Fibroblast of pulmonary artery (primary cell): ENCODE results near the gene LPIN1.

Experiments used
- DNase-seq: peaks from one replicate; pipeline ENCODE4 v3.0.0-alpha.2; 2010; ENCODE audit warnings: low read depth
- H3K4me3 ChIP-seq: replicated peaks from 2 replicates; pipeline ENCODE4 v1.5.1; 2011; ENCODE audit warnings: low read depth, mild to moderate bottlenecking, control low read depth, low read length, moderate library complexity
- TF ChIP-seq, protein P1 (sequence below): IDR thresholded peaks from 2 replicates; pipeline ENCODE4 v1.5.1; 2011; ENCODE audit warnings: mild to moderate bottlenecking, control low read depth, low read length, inconsistent platforms; ENCODE audit errors: missing control alignments

The LPIN1 gene

DNA sequence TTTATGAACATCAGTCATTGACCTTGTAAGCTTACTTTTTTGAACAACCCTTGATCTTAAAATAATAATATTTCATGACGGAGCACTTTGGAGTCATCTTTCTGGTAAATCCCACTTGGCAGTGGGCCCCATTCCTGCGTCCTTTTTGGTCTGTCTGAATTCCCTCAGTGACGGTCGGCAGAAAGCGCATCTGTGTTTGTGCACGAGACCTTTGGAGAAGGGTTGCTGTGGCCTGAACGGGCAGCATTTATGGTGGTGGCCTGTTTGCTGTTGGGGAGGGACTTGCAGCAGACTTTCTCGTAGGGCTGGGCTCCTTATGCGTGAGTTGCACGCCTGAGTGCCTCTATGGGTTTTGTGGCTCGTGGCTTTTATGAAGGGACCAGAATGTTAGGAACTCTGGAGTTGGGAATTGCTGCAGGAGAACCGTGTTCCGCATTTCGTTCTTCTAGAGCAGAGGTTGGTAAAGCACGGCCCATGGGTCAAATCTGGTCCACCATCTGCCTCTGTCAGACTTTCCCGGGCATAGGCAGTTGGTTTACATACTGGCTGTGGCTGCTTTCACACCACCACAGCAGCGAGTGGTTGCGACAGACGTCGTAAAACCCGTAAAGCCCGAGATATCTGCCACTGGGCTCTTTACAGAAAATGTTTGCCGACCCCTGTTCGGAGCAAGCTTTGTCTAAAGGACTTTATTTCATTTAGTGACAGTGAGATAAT is 30.8 kb downstream of the LPIN1 start:
- TF ChIP-seq, protein P1, sequence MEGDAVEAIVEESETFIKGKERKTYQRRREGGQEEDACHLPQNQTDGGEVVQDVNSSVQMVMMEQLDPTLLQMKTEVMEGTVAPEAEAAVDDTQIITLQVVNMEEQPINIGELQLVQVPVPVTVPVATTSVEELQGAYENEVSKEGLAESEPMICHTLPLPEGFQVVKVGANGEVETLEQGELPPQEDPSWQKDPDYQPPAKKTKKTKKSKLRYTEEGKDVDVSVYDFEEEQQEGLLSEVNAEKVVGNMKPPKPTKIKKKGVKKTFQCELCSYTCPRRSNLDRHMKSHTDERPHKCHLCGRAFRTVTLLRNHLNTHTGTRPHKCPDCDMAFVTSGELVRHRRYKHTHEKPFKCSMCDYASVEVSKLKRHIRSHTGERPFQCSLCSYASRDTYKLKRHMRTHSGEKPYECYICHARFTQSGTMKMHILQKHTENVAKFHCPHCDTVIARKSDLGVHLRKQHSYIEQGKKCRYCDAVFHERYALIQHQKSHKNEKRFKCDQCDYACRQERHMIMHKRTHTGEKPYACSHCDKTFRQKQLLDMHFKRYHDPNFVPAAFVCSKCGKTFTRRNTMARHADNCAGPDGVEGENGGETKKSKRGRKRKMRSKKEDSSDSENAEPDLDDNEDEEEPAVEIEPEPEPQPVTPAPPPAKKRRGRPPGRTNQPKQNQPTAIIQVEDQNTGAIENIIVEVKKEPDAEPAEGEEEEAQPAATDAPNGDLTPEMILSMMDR: no peak
- DNase-seq: no peak
- H3K4me3 ChIP-seq: no peak overlapping the region

GRCh38 chr2:11777886-11778415 is 31.5 kb downstream of the LPIN1 start:
- TF ChIP-seq, protein P1: no peak
- no peak overlapping the region for H3K4me3 ChIP-seq
- DNase-seq: no peak

DNA sequence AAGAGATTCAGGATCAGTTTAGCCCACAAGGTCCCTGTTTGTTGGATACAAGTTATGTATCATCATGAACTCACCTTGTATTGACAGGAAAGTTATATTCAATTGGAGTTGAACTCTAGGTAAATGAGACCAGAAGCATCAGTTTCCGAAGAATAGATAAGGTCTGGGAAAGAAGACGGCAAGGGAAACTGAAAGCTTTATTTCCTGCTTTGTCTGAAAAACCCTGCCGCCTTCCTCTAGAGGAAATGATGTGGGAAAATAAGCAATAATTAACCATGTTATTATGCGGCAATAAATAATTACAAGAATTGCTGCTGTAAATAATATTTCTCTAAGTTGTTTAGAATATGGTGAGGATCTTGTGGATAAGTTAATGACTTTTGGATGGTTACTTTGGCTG is 32.0 kb downstream of the LPIN1 start:
- TF ChIP-seq, protein P1: no peak
- no peak overlapping the region for H3K4me3 ChIP-seq
- DNase-seq: no peak

DNA sequence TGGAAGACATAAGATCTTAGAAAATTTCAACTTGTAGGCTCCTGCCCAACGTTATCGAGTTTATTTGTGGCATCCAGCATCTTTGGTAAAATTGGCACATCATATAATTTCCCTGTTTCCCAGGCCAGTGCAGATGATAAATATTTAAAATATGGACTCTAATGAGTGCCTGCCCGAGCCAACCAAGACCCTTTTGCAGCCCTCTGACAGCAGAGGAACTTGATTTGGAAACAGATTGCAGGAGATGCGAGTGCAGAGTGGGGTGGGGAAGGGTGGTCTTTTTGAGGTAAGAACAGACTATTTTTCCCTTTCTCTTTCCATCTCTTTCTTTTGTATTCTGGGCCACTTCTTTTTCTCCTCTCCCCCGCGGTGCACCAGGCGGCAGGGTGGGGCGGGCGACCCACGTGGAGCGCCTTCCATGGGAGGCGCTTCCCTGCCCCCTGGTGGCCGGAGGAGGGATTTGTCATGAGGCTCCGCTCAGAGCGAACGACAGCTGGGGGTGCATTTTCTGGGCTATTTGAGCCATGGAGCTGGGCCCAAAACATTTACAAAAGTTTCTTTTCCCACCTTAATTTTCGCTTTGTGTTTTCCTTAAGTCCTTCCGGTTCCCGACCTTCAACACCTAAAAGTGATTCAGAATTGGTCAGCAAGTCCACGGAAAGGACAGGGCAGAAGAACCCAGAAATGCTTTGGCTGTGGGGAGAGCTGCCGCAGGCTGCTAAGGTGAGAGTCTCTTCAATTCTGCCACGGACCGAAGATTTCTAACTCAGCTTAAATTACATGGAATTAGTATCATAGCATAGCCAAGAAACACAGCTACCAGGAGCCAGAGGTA is 32.7 kb downstream of the LPIN1 start:
- peak; percentile 70 for DNase-seq
- no peak overlapping the region for H3K4me3 ChIP-seq
- TF ChIP-seq, protein P1: peak; percentile 88

GRCh38 chr2:11781602-11782001 is 35.2 kb downstream of the LPIN1 start:
- DNase-seq: no peak
- H3K4me3 ChIP-seq: no peak overlapping the region
- TF ChIP-seq, protein P1: no peak

GRCh38 chr2:11784280-11784679 is 37.8 kb downstream of the LPIN1 start:
- TF ChIP-seq, protein P1: no peak
- H3K4me3 ChIP-seq: no peak overlapping the region
- DNase-seq: no peak
